ENCODE measurements around the gene MANEAL. TPM values are rescaled to one million over a fixed set of nuclear protein-coding genes. Genes with fewer than 3 reads are reported as not detected.

MANEAL gene
- total RNA-seq, 2 donors from 2014 or later, result 1.8 TPM

GRCh38 chr1:37817481-37817880, 23.8 kb downstream of the MANEAL start:
- no peak for TF ChIP-seq CTCF (IDR thresholded peaks at IDR 0.05)
- H3K9me3 ChIP-seq, result no peaks in the 10 kb centered on the region
- DNase-seq (ENCODE audit: low spot score) (no peak), ATAC-seq (ENCODE audit: insufficient number of reproducible peaks, low FRiP score, low read depth) (no peak)
- H3K36me3 ChIP-seq, result peaks cover 45% of the 10 kb centered on the region
- no peak overlapping the region for H3K4me3 ChIP-seq
- H3K4me1 ChIP-seq (ENCODE audit: control insufficient read depth in 1 of 2, low read depth in 2 of 2), result no peaks in the 10 kb centered on the region
- no peak overlapping the region for H3K27ac ChIP-seq
- H3K27me3 ChIP-seq (replicated peaks; ENCODE audit: insufficient read depth), result no peaks in the 10 kb centered on the region

- H3K27ac ChIP-seq, result no peak overlapping the region
- H3K4me3 ChIP-seq, result no peak overlapping the region
- H3K27me3 ChIP-seq (replicated peaks; ENCODE audit: insufficient read depth), result no peaks in the 10 kb centered on the region
- H3K9me3 ChIP-seq, result no peaks in the 10 kb centered on the region
- no peak for TF ChIP-seq CTCF (IDR thresholded peaks at IDR 0.05)
- H3K4me1 ChIP-seq (ENCODE audit: control insufficient read depth in 1 of 2, low read depth in 2 of 2), result no peaks in the 10 kb centered on the region
- no peak for ATAC-seq (ENCODE audit: insufficient number of reproducible peaks, low FRiP score, low read depth)
- DNase-seq (ENCODE audit: low spot score), result no peak
- peaks cover 37% of the 10 kb centered on the region for H3K36me3 ChIP-seq
These were observed 27.8 kb downstream of the MANEAL start for GRCh38 chr1:37821481-37821880.

GRCh38 chr1:37822906-37823815, 29.5 kb downstream of the MANEAL start:
- H3K4me1 ChIP-seq (ENCODE audit: control insufficient read depth in 1 of 2, low read depth in 2 of 2), result no peaks in the 10 kb centered on the region
- TF ChIP-seq CTCF (IDR thresholded peaks at IDR 0.05), result no peak
- H3K36me3 ChIP-seq, result peaks cover 36% of the 10 kb centered on the region
- H3K27me3 ChIP-seq (replicated peaks; ENCODE audit: insufficient read depth), result no peaks in the 10 kb centered on the region
- ATAC-seq (ENCODE audit: insufficient number of reproducible peaks, low FRiP score, low read depth) (no peak), DNase-seq (ENCODE audit: low spot score) (no peak)
- H3K27ac ChIP-seq, result no peak overlapping the region
- no peak overlapping the region for H3K4me3 ChIP-seq
- H3K9me3 ChIP-seq, result no peaks in the 10 kb centered on the region

GRCh38 chr1:37824001-37824400, 30.4 kb downstream of the MANEAL start:
- TF ChIP-seq CTCF (IDR thresholded peaks at IDR 0.05), result no peak
- no peaks in the 10 kb centered on the region for H3K4me1 ChIP-seq (ENCODE audit: control insufficient read depth in 1 of 2, low read depth in 2 of 2)
- H3K4me3 ChIP-seq, result no peak overlapping the region
- no peak for ATAC-seq (ENCODE audit: insufficient number of reproducible peaks, low FRiP score, low read depth)
- H3K9me3 ChIP-seq, result no peaks in the 10 kb centered on the region
- no peaks in the 10 kb centered on the region for H3K27me3 ChIP-seq (replicated peaks; ENCODE audit: insufficient read depth)
- no peak overlapping the region for H3K27ac ChIP-seq
- peaks cover 39% of the 10 kb centered on the region for H3K36me3 ChIP-seq
- no peak for DNase-seq (ENCODE audit: low spot score)

GRCh38 chr1:37825506-37825905, 31.9 kb downstream of the MANEAL start:
- Histone ChIP-seq H3K4me3 (no peak overlapping the region), H3K9me3 (no peaks in the 10 kb centered on the region), H3K4me1 (ENCODE audit: control insufficient read depth in 1 of 2, low read depth in 2 of 2) (no peaks in the 10 kb centered on the region), H3K27ac (no peak overlapping the region), H3K27me3 (replicated peaks; ENCODE audit: insufficient read depth) (no peaks in the 10 kb centered on the region), H3K36me3 (peaks cover 34% of the 10 kb centered on the region)
- DNase-seq (ENCODE audit: low spot score), result no peak
- no peak for TF ChIP-seq CTCF (IDR thresholded peaks at IDR 0.05)
- no peak for ATAC-seq (ENCODE audit: insufficient number of reproducible peaks, low FRiP score, low read depth)
